ENCODE data around the gene CXorf65.

Gene CXorf65

DNA sequence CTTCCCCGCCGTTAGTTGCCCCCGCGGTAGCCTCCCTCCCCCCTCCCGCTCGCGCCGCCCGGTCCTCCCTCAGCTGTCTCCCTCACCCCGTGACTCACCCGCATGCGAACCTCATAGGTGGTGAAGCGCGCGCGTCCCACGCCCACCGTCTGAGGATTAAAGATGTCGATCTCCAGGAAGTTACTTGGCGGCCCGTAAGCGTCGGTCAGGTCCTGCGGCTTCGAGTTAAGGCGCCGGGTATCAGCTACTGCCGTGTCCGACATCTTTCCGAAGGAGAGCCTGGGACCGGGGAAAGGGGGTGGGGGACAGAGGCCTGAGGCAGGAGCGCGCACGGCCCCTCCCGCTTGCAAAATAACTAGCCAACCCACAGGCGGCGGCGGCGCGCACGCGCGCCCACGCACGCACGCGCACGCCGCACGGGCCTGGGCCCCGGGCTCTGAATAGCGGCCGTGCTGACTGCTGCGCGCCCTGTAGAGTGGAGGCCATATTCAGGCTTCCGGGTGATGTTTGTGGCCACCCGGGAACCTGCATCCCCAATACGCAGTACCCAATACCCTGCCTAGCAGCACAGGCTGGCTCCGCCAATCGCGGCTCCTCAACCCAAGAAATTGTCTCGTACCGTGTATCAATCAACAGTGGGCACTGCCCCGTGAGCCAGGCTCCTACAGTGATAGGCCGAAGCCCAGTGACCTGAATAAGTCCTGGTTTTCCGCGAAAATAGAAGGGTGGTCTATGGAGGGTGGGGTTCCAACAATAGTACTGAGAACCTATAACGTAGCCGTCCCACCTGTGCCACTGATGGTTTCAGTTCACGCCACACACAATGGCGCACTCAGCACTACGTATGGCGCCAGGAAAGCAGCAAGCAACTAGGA lies 38.3 kb downstream of the CXorf65 start, which contains the start of gene SNX12:
Gene SNX12 (minus strand): TSS at position 291 of the 875 bp plus-strand sequence. CDS start 28 bp downstream, at position 263.
- DNase-seq (ENCODE audit: extremely low read depth in 1 of 2, low read depth in 1 of 2) = peak; percentile 74 to 80

DNA sequence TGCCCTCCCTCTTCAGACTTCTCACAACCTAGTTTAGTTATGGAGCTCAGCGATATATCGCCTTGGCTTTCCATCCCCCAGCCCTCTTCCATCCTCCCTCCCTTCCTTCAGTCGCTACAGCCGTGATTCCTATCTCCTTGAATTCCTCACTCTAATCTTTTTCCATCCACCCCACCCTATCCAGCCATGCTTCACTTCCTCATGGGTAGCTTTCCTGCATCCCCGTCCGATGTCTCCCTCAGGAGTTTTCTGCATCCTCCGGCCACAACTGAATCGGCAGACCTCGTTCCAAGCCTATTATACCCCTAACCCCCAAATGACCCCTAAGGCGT lies 38.9 kb downstream of the CXorf65 start:
- no peak for DNase-seq (ENCODE audit: extremely low read depth in 1 of 2, low read depth in 1 of 2)

DNA sequence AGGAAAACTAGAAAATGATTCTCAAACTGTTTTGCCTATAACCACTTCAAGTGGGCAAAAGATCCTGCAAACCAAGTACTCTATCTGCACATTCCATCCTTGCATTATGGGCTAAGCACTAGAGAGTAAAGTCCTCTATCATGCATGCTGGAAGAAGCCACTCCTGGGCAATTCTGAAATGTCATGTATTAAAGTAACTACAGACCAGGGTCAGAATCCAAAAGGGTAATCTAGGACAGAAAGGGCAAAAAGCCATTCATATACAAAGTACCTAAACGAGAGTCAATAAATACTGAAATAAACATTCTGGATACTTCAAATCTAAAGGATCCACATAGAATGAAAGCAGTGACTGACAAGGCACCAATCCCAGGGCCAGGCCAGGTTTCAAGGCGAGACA lies 39.5 kb downstream of the CXorf65 start:
- no peak for DNase-seq (ENCODE audit: extremely low read depth in 1 of 2, low read depth in 1 of 2)

DNA sequence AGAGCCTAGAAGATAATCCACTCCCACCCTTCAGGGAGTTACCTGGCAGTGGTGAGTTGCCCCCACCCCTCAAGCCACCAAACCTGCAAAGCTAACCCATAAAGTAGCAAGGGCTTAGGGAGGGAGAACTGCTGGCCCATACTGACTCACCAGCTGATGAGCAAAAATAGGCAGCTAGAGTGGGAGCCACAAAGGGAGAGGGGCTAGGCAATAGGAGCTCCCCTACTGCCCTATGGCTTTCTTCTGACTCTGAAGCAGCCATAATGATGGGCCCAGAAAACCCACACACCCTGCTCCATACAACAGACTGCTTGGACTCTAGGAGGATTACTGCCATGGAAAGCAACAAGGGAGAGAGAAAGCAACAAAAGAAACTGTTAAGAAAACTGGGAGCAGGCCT lies 46.4 kb downstream of the CXorf65 start:
- DNase-seq (ENCODE audit: extremely low read depth in 1 of 2, low read depth in 1 of 2) = no peak

DNA sequence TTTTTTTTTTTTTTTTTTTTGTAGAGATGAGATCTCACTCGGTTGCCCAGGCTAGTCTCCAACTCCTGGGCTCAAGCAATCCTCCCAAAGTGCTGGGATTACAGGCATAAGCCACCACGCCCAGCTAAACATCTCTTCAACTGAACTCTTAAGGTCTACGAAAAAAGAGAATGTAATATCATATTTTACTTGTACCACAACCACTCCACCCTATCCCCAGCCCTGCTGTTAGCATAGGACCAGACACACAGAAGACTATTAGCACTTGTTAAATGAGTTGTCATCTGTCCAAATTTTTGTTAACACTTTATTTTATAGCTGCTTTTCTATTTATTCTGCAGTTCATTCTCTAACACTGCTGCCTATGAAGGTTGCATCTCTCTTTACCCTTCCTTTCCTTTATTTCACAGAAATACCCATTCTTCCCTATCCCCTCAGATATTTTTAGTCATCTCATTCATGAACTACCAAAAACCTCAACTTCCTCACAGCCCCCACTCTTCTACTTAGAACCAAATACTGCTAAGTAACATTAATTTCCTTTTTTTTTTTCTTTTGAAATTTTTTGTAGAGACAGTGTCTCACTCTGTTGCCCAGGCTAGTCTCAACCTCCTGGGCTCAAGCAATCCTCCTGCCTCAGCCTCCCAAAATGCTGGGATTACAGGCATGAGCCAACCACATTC lies 48.6 kb downstream of the CXorf65 start:
- no peak for DNase-seq (ENCODE audit: extremely low read depth in 1 of 2, low read depth in 1 of 2)

- DNase-seq (ENCODE audit: extremely low read depth in 1 of 2, low read depth in 1 of 2) = no peak
Measured at GRCh38 chrX:71056867-71057266, 49.7 kb downstream of the CXorf65 start.

All from stimulated activated CD8-positive, alpha-beta memory T cell treated with anti-CD3 and anti-CD28 coated beads, Interleukin-7, amount 100 ng/mL, for 48 hours (primary cell).